Right ventricle myocardium superior (tissue), 1 donor: ENCODE measurements around the gene LAPTM4A. TPM values are rescaled to one million over a fixed set of nuclear protein-coding genes. Genes with fewer than 3 reads are reported as not detected.

ENCODE experiments used
- ATAC-seq: fragments of 200-7000 bp; cut with Tn5 transposase; one replicate; pipeline ENCODE4 v1.9.1; 2020; ENCODE audit warnings: mild to moderate bottlenecking; ENCODE audit not compliant: poor library complexity
- DNase-seq: peaks from one replicate; pipeline ENCODE4 v3.0.0-alpha.2; 2020
- intact Hi-C: fragments of 100-400 bp; cut with DNase I; formaldehyde crosslinking; loops from one replicate; pipeline ENCODE4 v1.11.2; 2022
- total RNA-seq: library from RNA; stranded (reverse); fragmentation: NEBNext Ultra II Directional; extraction: Animal tissue kit (Norgen Biotek cat#: 25700); gene quantifications from one replicate; pipeline ENCODE4 v1.2.1, GENCODE V29; 2021
- donor health status: DM: no; HTN: yes; CAD: no; lungs with severe emphysema.

Gene LAPTM4A
- total RNA-seq, 1 donor from 2014 or later, result 217 TPM

- ATAC-seq, result no peak
- intact Hi-C loops, result no loop called here
- DNase-seq, result no peak
Observed at GRCh38 chr2:20005891-20006470, 45.4 kb downstream of the LAPTM4A start.

- ATAC-seq, result no peak
- intact Hi-C loops, result no loop called here
- DNase-seq, result no peak
Observed at GRCh38 chr2:20005067-20005627, 46.3 kb downstream of the LAPTM4A start.

GRCh38 chr2:20001361-20001863 is 50.0 kb downstream of the LAPTM4A start:
- intact Hi-C loops, result no loop called here
- DNase-seq (no peak), ATAC-seq (no peak)

GRCh38 chr2:19993731-19994130 is 57.7 kb downstream of the LAPTM4A start:
- DNase-seq (no peak), ATAC-seq (no peak)
- intact Hi-C loops, result no loop called here

- DNase-seq (no peak), ATAC-seq (no peak)
- intact Hi-C loops, result no loop called here
Observed at GRCh38 chr2:19991895-19992294, 59.5 kb downstream of the LAPTM4A start.

- no peak for ATAC-seq
- DNase-seq, result no peak
- intact Hi-C loops, result no loop called here
Observed at GRCh38 chr2:19990416-19990728, 61.1 kb downstream of the LAPTM4A start.

GRCh38 chr2:19989667-19990415 is 61.6 kb downstream of the LAPTM4A start, which contains the start of gene WDR35:
Gene WDR35, minus strand, starts transcription at chr2:19990105. Its CDS starts 90 bp downstream, at chr2:19990015.
- peak; percentile 100 for ATAC-seq
- DNase-seq, result peak; percentile 95
- intact Hi-C loops, result no loop called here

GRCh38 chr2:19989342-19989666 is 62.1 kb downstream of the LAPTM4A start:
- DNase-seq, result no peak
- intact Hi-C loops, result no loop called here

GRCh38 chr2:19988600-19988999 is 62.8 kb downstream of the LAPTM4A start:
- ATAC-seq, result no peak
- DNase-seq, result no peak
- intact Hi-C loops, result no loop called here

More at GRCh38 chr2:19989342-19989666, 62.1 kb downstream of the LAPTM4A start:
- ATAC-seq, result peak; percentile 7

GRCh38 chr2:19987936-19988335 is 63.5 kb downstream of the LAPTM4A start:
- intact Hi-C loops, result no loop called here
- ATAC-seq, result no peak
- no peak for DNase-seq

Other genes with a start within 250 kb of the LAPTM4A start
- 3.3 TPM for gene TTC32, start 149.6 kb downstream of the LAPTM4A start, total RNA-seq
- 4.2 TPM for gene WDR35, start 61.5 kb downstream of the LAPTM4A start, total RNA-seq
- 0.16 TPM for gene MATN3, start 39.0 kb downstream of the LAPTM4A start, total RNA-seq
- 0.11 TPM for gene SDC1, start 173.5 kb upstream of the LAPTM4A start, total RNA-seq